K562 (cell line): ENCODE results near the gene INTS1. TPM values are rescaled to one million over a fixed set of nuclear protein-coding genes. Genes with fewer than 3 reads are reported as not detected.

Source experiments
- ATF7 ChIP-seq: fragments of 450-650 bp; IDR thresholded peaks from 2 replicates; pipeline ENCODE4 v1.7.1; 2014; ENCODE audit warnings: mild to moderate bottlenecking, moderate library complexity
- BMI1 ChIP-seq: fragments of 150-350 bp; IDR thresholded peaks from 2 replicates; pipeline ENCODE4 v1.6.1; 2014; ENCODE audit warnings: low read length
- BRD9 ChIP-seq: fragments of 450-650 bp; IDR thresholded peaks from 2 replicates; pipeline ENCODE4 v1.6.1; 2018; ENCODE audit warnings: low read depth; ENCODE audit not compliant: partially characterized antibody
- CBFA2T2 ChIP-seq: fragments of 450-650 bp; conservative IDR thresholded peaks from 2 replicates; pipeline ENCODE4 v1.6.1; 2017; ENCODE audit warnings: mild to moderate bottlenecking
- EWSR1 ChIP-seq: fragments of 450-650 bp; IDR thresholded peaks from 2 replicates; pipeline ENCODE4 v1.6.1; 2018; ENCODE audit warnings: borderline replicate concordance, mild to moderate bottlenecking, low read depth, moderate library complexity; ENCODE audit not compliant: partially characterized antibody
- FOSL1 ChIP-seq: fragments of 200-800 bp; sonication (Bioruptor generic); conservative IDR thresholded peaks from 2 replicates; pipeline ENCODE4 v1.6.1; 2016; ENCODE audit warnings: missing genetic modification characterization, missing compliant biosample characterization
- L3MBTL2 ChIP-seq: fragments of 450-650 bp; IDR thresholded peaks from 2 replicates; pipeline ENCODE4 v1.6.1; 2016; ENCODE audit warnings: mild to moderate bottlenecking, moderate library complexity
- MEIS2 ChIP-seq: fragments of 450-650 bp; IDR thresholded peaks from 2 replicates; pipeline ENCODE4 v1.6.1; 2014; ENCODE audit warnings: mild to moderate bottlenecking; ENCODE audit not compliant: partially characterized antibody
- NFXL1 ChIP-seq: fragments of 450-650 bp; formaldehyde crosslinking; IDR thresholded peaks from 2 replicates; pipeline ENCODE4 v1.4.0; 2021; ENCODE audit warnings: mild to moderate bottlenecking
- POLR2AphosphoS5 ChIP-seq: IDR thresholded peaks from 2 replicates; pipeline ENCODE4 v1.6.1; 2011; ENCODE audit warnings: mild to moderate bottlenecking, low read depth, low read length, moderate library complexity; ENCODE audit not compliant: control insufficient read depth, insufficient read depth
- RBM34 ChIP-seq: fragments of 200-400 bp; formaldehyde crosslinking; IDR thresholded peaks from 2 replicates; pipeline ENCODE4 v1.6.1; 2018; ENCODE audit warnings: low read length, borderline replicate concordance; ENCODE audit not compliant: insufficient read depth
- SMARCA5 ChIP-seq: fragments of 450-650 bp; IDR thresholded peaks from 2 replicates; pipeline ENCODE4 v1.6.1; 2016
- TAF9B ChIP-seq: fragments of 450-650 bp; IDR thresholded peaks from 2 replicates; pipeline ENCODE4 v1.6.1; 2018; ENCODE audit warnings: mild to moderate bottlenecking; ENCODE audit not compliant: partially characterized antibody
- TCF3 ChIP-seq: sonication (generic); formaldehyde crosslinking; IDR thresholded peaks from 2 replicates; pipeline ENCODE4 v1.4.0; 2020; ENCODE audit warnings: mild to moderate bottlenecking, missing genetic modification reagents
- TCF7L2 ChIP-seq: fragments of 150-350 bp; IDR thresholded peaks from 2 replicates; pipeline ENCODE4 v1.6.1; 2016; ENCODE audit warnings: low read depth, mild to moderate bottlenecking, low read length, moderate library complexity
- TRIM24 ChIP-seq, 2 experiments: fragments of 450-650 bp; IDR thresholded peaks; 2 replicates each; pipeline ENCODE4 v1.6.1; 2016
- YY1 ChIP-seq, 3 experiments: IDR thresholded peaks; 2 replicates each; pipeline ENCODE4 v1.6.1; 2011; ENCODE audit warnings: low read length in 2 of 3, mild to moderate bottlenecking in 2 of 3, moderate library complexity in 2 of 3, borderline replicate concordance in 1 of 3, control low read depth in 1 of 3, low read depth in 1 of 3; ENCODE audit not compliant: insufficient read depth in 3 of 3, insufficient replicate concordance in 2 of 3, control insufficient read depth in 1 of 3, insufficient read length in 1 of 3; ENCODE audit errors: extremely low read depth in 1 of 3
- ZC3H4 ChIP-seq: sonication (generic); formaldehyde crosslinking; IDR thresholded peaks from 2 replicates; pipeline ENCODE4 v1.9.0; 2021; ENCODE audit warnings: missing genetic modification reagents, borderline replicate concordance
- ZNF561 ChIP-seq: fragments of 450-650 bp; formaldehyde crosslinking; conservative IDR thresholded peaks from 2 replicates; pipeline ENCODE4 v1.4.0; 2020; ENCODE audit warnings: mild to moderate bottlenecking, moderate library complexity
- polyA plus RNA-seq, 8 experiments: library from polyadenylated mRNA; depleted of rRNA in 4 of 8; stranded (reverse) in 5 of 8; unstranded in 3 of 8; fragments of >200 nt; fragmentation: Nextera tagmentation in 2 of 8; fragmentation: Illumina TruSeq in 1 of 8; extraction: Ambion mirVana in 2 of 8; extraction: Trizol in 1 of 8; gene quantifications; 2 replicates each; pipeline versions ENCODE4 v1.2.1 to v1.2.3, GENCODE V29; 2011 to 2014; ENCODE audit warnings: inconsistent platforms in 1 of 8, missing spikeins in 1 of 8
- total RNA-seq, 7 experiments: library from RNA; depleted of rRNA in 6 of 7; stranded (reverse); fragments of >200 nt in 6 of 7; fragmentation: Illumina TruSeq in 2 of 7; extraction: Trizol in 2 of 7; gene quantifications; 2 replicates each; pipeline versions ENCODE4 v1.2.1 to v1.2.3, GENCODE V29; 2011 to 2021; ENCODE audit warnings: low replicate concordance in 1 of 7
- TF ChIP-seq, protein P1 (sequence below): fragments of 250-450 bp; sonication (Bioruptor Pico); IDR thresholded peaks from 2 replicates; pipeline ENCODE4 v1.8.0; 2021; ENCODE audit warnings: borderline replicate concordance, mild to moderate bottlenecking, moderate library complexity; ENCODE audit not compliant: poor library complexity, severe bottlenecking
- TF ChIP-seq, protein P2 (sequence below): sonication (generic); formaldehyde crosslinking; IDR thresholded peaks from 2 replicates; pipeline ENCODE4 v1.8.1; 2023; ENCODE audit warnings: mild to moderate bottlenecking, missing genetic modification reagents
- TF ChIP-seq, protein P3 (sequence below): sonication (generic); formaldehyde crosslinking; IDR thresholded peaks from 2 replicates; pipeline ENCODE4 v1.8.1; 2023; ENCODE audit warnings: mild to moderate bottlenecking, missing genetic modification reagents
- TF ChIP-seq, protein P4 (sequence below): sonication (generic); formaldehyde crosslinking; IDR thresholded peaks from 2 replicates; pipeline ENCODE4 v1.8.0; 2022; ENCODE audit warnings: missing genetic modification reagents, mild to moderate bottlenecking, borderline replicate concordance

INTS1 gene
- total and polyA plus RNA-seq, 9 of the 15 experiments (the other 6 are each of a cell fraction or from before 2014, with no cell fraction given) = 0.34 to 119 (median 18.5) TPM

DNA sequence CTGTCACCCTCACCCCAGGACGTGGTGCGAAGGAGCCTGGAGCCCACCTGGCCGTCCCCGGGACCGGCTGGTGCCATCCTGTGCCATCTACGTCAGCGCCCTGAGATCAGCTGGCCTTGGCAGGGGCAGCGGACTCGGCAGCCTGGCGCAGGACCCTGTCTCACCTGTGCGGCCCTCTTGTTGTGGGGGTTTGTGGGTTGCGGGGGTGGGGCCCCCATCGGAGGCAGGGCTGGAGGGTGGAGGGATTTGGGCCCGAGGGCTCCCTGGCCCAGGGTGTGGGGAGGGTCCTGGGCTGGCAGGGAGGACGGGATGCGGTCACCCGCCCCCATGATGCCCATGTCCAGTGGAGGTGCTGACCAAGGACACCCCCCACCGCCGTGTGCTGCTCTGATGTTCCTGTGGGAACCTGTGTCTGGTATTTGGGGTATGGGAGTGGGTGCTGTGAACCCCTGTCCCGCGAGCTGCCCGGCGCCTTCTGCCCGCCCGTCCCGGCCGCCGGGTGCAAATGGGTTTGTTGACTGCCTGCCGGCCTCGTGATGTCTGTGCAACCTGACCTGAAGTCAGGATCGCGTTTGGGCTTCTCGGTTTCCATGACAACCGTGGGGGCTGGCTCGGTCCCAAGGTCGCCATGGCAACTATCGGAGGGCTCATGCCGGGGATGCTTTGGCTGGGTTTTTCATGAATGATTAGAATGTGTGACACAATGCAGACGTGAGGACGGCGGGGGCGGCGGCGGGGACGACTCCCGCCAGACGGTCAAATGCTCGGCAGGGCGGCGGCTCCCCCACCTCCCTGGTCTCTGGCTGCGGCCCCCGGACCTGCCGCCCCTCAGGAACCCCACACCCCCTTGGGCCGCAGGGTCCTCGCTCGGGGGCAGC lies 33.6 kb upstream of the INTS1 start (continued):
- TF ChIP-seq CBFA2T2 = peak; percentile 72
- TF ChIP-seq BRD9 = no peak
- TF ChIP-seq, protein P1, sequence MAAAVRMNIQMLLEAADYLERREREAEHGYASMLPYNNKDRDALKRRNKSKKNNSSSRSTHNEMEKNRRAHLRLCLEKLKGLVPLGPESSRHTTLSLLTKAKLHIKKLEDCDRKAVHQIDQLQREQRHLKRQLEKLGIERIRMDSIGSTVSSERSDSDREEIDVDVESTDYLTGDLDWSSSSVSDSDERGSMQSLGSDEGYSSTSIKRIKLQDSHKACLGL (CRISPR knock-in tag) = no peak
- no peak for TF ChIP-seq ZNF561 (CRISPR knock-in tag)
- peak; percentile 75 for TF ChIP-seq POLR2AphosphoS5
- TF ChIP-seq EWSR1 = no peak
- TF ChIP-seq ATF7 = peak; percentile 61
- TF ChIP-seq, protein P2, sequence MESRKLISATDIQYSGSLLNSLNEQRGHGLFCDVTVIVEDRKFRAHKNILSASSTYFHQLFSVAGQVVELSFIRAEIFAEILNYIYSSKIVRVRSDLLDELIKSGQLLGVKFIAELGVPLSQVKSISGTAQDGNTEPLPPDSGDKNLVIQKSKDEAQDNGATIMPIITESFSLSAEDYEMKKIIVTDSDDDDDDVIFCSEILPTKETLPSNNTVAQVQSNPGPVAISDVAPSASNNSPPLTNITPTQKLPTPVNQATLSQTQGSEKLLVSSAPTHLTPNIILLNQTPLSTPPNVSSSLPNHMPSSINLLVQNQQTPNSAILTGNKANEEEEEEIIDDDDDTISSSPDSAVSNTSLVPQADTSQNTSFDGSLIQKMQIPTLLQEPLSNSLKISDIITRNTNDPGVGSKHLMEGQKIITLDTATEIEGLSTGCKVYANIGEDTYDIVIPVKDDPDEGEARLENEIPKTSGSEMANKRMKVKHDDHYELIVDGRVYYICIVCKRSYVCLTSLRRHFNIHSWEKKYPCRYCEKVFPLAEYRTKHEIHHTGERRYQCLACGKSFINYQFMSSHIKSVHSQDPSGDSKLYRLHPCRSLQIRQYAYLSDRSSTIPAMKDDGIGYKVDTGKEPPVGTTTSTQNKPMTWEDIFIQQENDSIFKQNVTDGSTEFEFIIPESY = peak; percentile 37; the same call in 1 of the 2 replicates
- peak; percentile 100 for TF ChIP-seq BMI1
- TF ChIP-seq NFXL1 = no peak
- TF ChIP-seq TCF3 (CRISPR knock-in tag) = peak; percentile 74
- TF ChIP-seq TRIM24 (IDR thresholded peaks at IDR 0.05) = peak in 1 of 2 experiments; percentile 37; a peak in 1 of 4 replicates
- peak in 1 of 3 experiments; percentile 12 for TF ChIP-seq YY1 (IDR thresholded peaks at IDR 0.05; ENCODE audit: borderline replicate concordance in 1 of 3, control insufficient read depth in 1 of 3, extremely low read depth in 1 of 3, insufficient read depth in 3 of 3, insufficient read length in 1 of 3, insufficient replicate concordance in 2 of 3, low read depth in 1 of 3, low read length in 2 of 3)
- TF ChIP-seq, protein P3, sequence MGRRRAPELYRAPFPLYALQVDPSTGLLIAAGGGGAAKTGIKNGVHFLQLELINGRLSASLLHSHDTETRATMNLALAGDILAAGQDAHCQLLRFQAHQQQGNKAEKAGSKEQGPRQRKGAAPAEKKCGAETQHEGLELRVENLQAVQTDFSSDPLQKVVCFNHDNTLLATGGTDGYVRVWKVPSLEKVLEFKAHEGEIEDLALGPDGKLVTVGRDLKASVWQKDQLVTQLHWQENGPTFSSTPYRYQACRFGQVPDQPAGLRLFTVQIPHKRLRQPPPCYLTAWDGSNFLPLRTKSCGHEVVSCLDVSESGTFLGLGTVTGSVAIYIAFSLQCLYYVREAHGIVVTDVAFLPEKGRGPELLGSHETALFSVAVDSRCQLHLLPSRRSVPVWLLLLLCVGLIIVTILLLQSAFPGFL (CRISPR knock-in tag) = no peak
- no peak for TF ChIP-seq RBM34
- peak; percentile 86 for TF ChIP-seq FOSL1 (tag)
- peak; percentile 49; the same call in 1 of the 2 replicates for TF ChIP-seq SMARCA5
- TF ChIP-seq MEIS2 = peak; percentile 73
- peak; percentile 65 for TF ChIP-seq TAF9B
- TF ChIP-seq, protein P4, sequence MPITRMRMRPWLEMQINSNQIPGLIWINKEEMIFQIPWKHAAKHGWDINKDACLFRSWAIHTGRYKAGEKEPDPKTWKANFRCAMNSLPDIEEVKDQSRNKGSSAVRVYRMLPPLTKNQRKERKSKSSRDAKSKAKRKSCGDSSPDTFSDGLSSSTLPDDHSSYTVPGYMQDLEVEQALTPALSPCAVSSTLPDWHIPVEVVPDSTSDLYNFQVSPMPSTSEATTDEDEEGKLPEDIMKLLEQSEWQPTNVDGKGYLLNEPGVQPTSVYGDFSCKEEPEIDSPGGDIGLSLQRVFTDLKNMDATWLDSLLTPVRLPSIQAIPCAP = no peak
- TF ChIP-seq L3MBTL2 = peak; percentile 15; the same call in 1 of the 2 replicates
- 0 out of 2 replicates have a peak, but pooled peaks have one; percentile 60 for TF ChIP-seq ZC3H4 (CRISPR knock-in tag)
- TF ChIP-seq TCF7L2 = no peak
